PC-3 (cell line): ENCODE data around the gene CAPZB. TPM values are rescaled to one million over a fixed set of nuclear protein-coding genes. Genes with fewer than 3 reads are reported as not detected.

ENCODE experiments used
- ATAC-seq: fragments of 200-7000 bp; cut with Tn5 transposase; 2 replicates; pipeline ENCODE4 v1.9.1; 2020; ENCODE audit warnings: mild to moderate bottlenecking, moderate library complexity
- BruUV-seq: library from RNA; stranded (reverse); fragments of 400-500 nt; replicated peaks from 2 replicates; lab custom pipeline; 2021; lab: Mats Ljungman, UMichigan
- CTCF ChIA-PET: fragments of 300-600 bp; sonication (Branson Sonifier 250); formaldehyde crosslinking; loops from one replicate; lab custom pipeline; 2022; ENCODE audit warnings: antibody characterized with exemption; lab: Charles Lee
- POLR2A ChIA-PET: fragments of 300-600 bp; sonication (Branson Sonifier 250); formaldehyde crosslinking; loops from one replicate; lab custom pipeline; 2022; ENCODE audit warnings: antibody characterized with exemption; ENCODE audit not compliant: unreplicated experiment; lab: Charles Lee
- DNase-seq: peaks from one replicate; pipeline ENCODE4 v3.0.0-alpha.2; 2015
- H2AFZ ChIP-seq: fragments of 300-600 bp; sonication (generic); 2 replicates; pipeline ENCODE4 v1.6.0; 2016; ENCODE audit warnings: antibody characterized with exemption, low read length
- H3F3A ChIP-seq: fragments of 300-600 bp; sonication (generic); one replicate; pipeline ENCODE4 v1.6.0; 2017; ENCODE audit warnings: antibody characterized with exemption, low read length, control low read depth, mild to moderate bottlenecking; ENCODE audit not compliant: unreplicated experiment
- H3K27ac ChIP-seq: fragments of 300-600 bp; sonication (generic); 2 replicates; pipeline ENCODE4 v1.5.1; 2016; ENCODE audit warnings: mild to moderate bottlenecking, low read length
- H3K27me3 ChIP-seq: fragments of 300-600 bp; sonication (generic); 2 replicates; pipeline ENCODE4 v1.6.1; 2016; ENCODE audit warnings: low read length, mixed read lengths
- H3K36me3 ChIP-seq: fragments of 300-600 bp; sonication (generic); 2 replicates; pipeline ENCODE4 v1.6.1; 2016; ENCODE audit warnings: low read depth, mixed run types, low read length, mixed read lengths
- H3K4me1 ChIP-seq: fragments of 300-600 bp; sonication (generic); 2 replicates; pipeline ENCODE4 v1.5.1; 2016; ENCODE audit warnings: low read length; ENCODE audit not compliant: insufficient read depth
- H3K4me2 ChIP-seq: fragments of 300-600 bp; sonication (generic); 2 replicates; pipeline ENCODE4 v1.6.0; 2016; ENCODE audit warnings: low read length
- H3K4me3 ChIP-seq: fragments of 300-600 bp; sonication (generic); 2 replicates; pipeline ENCODE4 v1.5.1; 2016; ENCODE audit warnings: mild to moderate bottlenecking, low read length, mixed read lengths
- H3K79me2 ChIP-seq: fragments of 300-600 bp; sonication (generic); 2 replicates; pipeline ENCODE4 v1.6.1; 2017; ENCODE audit warnings: low read length, mixed read lengths
- H3K9ac ChIP-seq: fragments of 300-600 bp; sonication (generic); 2 replicates; pipeline ENCODE4 v1.6.0; 2016; ENCODE audit warnings: mild to moderate bottlenecking, low read length
- H3K9me2 ChIP-seq: fragments of 300-600 bp; sonication (generic); replicated peaks from 2 replicates; pipeline ENCODE4 v1.6.1; 2016; ENCODE audit warnings: mixed run types, low read length, mixed read lengths
- H3K9me3 ChIP-seq: fragments of 300-600 bp; sonication (generic); 2 replicates; pipeline ENCODE4 v1.6.1; 2016; ENCODE audit warnings: low read length, mixed read lengths
- H4K20me1 ChIP-seq: fragments of 300-600 bp; sonication (generic); 2 replicates; pipeline ENCODE4 v1.6.1; 2016; ENCODE audit warnings: low read length, mixed read lengths
- CTCF ChIP-seq: fragments of 300-600 bp; sonication (generic); conservative IDR thresholded peaks from 2 replicates; pipeline ENCODE4 v1.5.1; 2017; ENCODE audit warnings: antibody characterized with exemption, low read depth, mild to moderate bottlenecking, low read length
- EZH2 ChIP-seq: fragments of 300-600 bp; sonication (generic); IDR thresholded peaks from one replicate; pipeline ENCODE4 v1.6.1; 2017; ENCODE audit warnings: antibody characterized with exemption, mild to moderate bottlenecking, low read length; ENCODE audit not compliant: unreplicated experiment
- EZH2phosphoT487 ChIP-seq: fragments of 300-600 bp; sonication (generic); IDR thresholded peaks from 2 replicates; pipeline ENCODE4 v1.6.1; 2018; ENCODE audit warnings: mild to moderate bottlenecking, antibody characterized with exemption, low read length, borderline replicate concordance
- intact Hi-C: fragments of 100-400 bp; cut with micrococcal nuclease; formaldehyde crosslinking; loops from 2 replicates; pipeline ENCODE4 v1.9.0; 2023
- total RNA-seq: library from RNA; depleted of rRNA; stranded (reverse); fragments of >200 nt; gene quantifications from 2 replicates; pipeline ENCODE4 v1.2.3, GENCODE V29; 2014

Gene CAPZB
- total RNA-seq, 1 experiment from 2014 or later = 86.7 TPM

- H3K27me3 ChIP-seq = no peaks in the 10 kb centered on the region
- H3K9ac ChIP-seq = no peak overlapping the region
- H3K27ac ChIP-seq = no peak overlapping the region
- H3K4me2 ChIP-seq = no peak overlapping the region
- no peak for TF ChIP-seq CTCF
- TF ChIP-seq EZH2phosphoT487 = no peak
- TF ChIP-seq EZH2 = no peak
- no peaks in the 10 kb centered on the region for H3K9me3 ChIP-seq
- peaks cover 13% of the 10 kb centered on the region; the same call in 1 of the 2 replicates for H4K20me1 ChIP-seq
- intact Hi-C loops = no loop called here
- H2AFZ ChIP-seq = no peak overlapping the region
- ATAC-seq = no peak
- POLR2A ChIA-PET = interaction anchor here (0.7 kb wide), 1 partner anchor 297 kb away, joined by 25 read pairs; no protein-coding TSS in a partner anchor
- no TSS peak for BruUV-seq
- H3K79me2 ChIP-seq = peaks cover 17% of the 10 kb centered on the region
- no peak overlapping the region for H3K4me3 ChIP-seq
- no peaks in the 10 kb centered on the region for H3K36me3 ChIP-seq
- no peaks in the 10 kb centered on the region for H3F3A ChIP-seq
- H3K9me2 ChIP-seq = no peaks in the 10 kb centered on the region
- CTCF ChIA-PET = no interaction called here
- peaks cover 20% of the 10 kb centered on the region for H3K4me1 ChIP-seq
- no peak for DNase-seq
These were observed 121.7 kb downstream of the CAPZB start for GRCh38 chr1:19363536-19364152.

GRCh38 chr1:19361611-19362147 lies 123.7 kb downstream of the CAPZB start:
- H2AFZ ChIP-seq = no peak overlapping the region
- peaks cover 20% of the 10 kb centered on the region for H3K4me1 ChIP-seq
- ChIA-PET CTCF (no interaction called here), POLR2A (no interaction called here)
- intact Hi-C loops = no loop called here
- H3F3A ChIP-seq = no peaks in the 10 kb centered on the region
- H3K9ac ChIP-seq = no peak overlapping the region
- no peaks in the 10 kb centered on the region for H3K9me3 ChIP-seq
- H3K4me2 ChIP-seq = peak overlapping the region; percentile 31; the same call in 1 of the 2 replicates
- BruUV-seq = no TSS peak
- peaks cover 7% of the 10 kb centered on the region; the same call in 1 of the 2 replicates for H3K36me3 ChIP-seq
- H3K27ac ChIP-seq = peak overlapping the region; percentile 18; the same call in 1 of the 2 replicates
- ATAC-seq = peak; percentile 94
- TF ChIP-seq EZH2 (no peak), CTCF (no peak), EZH2phosphoT487 (no peak)
- H3K4me3 ChIP-seq = no peak overlapping the region
- H4K20me1 ChIP-seq = peaks cover 13% of the 10 kb centered on the region; the same call in 1 of the 2 replicates
- H3K27me3 ChIP-seq = no peaks in the 10 kb centered on the region
- H3K9me2 ChIP-seq = no peaks in the 10 kb centered on the region
- peak; percentile 77 for DNase-seq
- H3K79me2 ChIP-seq = peaks cover 17% of the 10 kb centered on the region
